ENCODE measurements around the gene HEATR5B. TPM values are rescaled to one million over a fixed set of nuclear protein-coding genes. Genes with fewer than 3 reads are reported as not detected.

HEATR5B gene
- total RNA-seq, 1 donor from 2014 or later, result 15.3 TPM

GRCh38 chr2:37059841-37060240, 24.3 kb downstream of the HEATR5B start:
- intact Hi-C loops (cut with micrococcal nuclease), result no loop called here
- Mint-ChIP-seq H3K27ac (no peak overlapping the region), H3K4me3 (ENCODE audit: low read depth) (no peak overlapping the region)

DNA sequence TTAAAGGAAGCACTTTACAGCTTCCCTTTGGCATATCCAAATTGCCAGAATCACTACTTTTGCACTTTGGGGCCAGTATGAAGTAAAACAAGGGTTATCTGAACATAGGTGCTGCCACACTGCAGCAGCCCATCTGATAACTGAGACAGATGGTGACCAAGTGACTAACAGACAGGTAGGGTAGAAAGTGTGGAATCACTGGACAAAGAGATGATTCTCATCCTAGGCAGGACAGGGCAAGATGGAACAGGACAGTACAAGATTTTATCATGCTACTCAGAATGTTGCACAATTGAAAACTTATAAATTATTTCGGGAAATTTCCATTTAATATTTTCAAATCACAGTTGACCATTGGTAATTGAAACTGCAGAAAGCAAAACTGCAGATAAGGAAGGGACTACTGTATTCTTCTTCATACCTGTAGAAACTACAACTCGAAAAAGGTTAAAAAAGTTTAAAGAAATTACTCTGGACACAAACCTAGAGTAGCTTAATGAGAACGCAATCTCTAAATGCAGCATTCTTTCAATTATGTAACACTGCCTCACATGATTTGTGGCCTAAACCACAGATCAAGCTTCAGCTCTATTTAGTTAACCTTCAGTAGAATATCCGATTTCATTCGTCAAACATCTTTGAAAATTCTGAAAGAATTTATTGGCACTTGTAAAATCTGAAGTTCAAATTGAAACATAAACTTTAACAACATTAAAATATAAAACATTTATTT, 31.4 kb downstream of the HEATR5B start:
- Mint-ChIP-seq H3K4me1 (ENCODE audit: low read depth) (peaks cover 4% of the 10 kb centered on the region), H3K27ac (no peak overlapping the region), H3K9me3 (no peaks in the 10 kb centered on the region), H3K4me3 (ENCODE audit: low read depth) (no peak overlapping the region), H3K36me3 (ENCODE audit: low read depth) (peaks cover 36% of the 10 kb centered on the region), H3K27me3 (ENCODE audit: low read depth) (no peaks in the 10 kb centered on the region)
- intact Hi-C loops (cut with micrococcal nuclease), result no loop called here
- no peak for DNase-seq (ENCODE audit: low spot score)

More at GRCh38 chr2:37059841-37060240, 24.3 kb downstream of the HEATR5B start:
- Mint-ChIP-seq H3K36me3 (ENCODE audit: low read depth) (peaks cover 44% of the 10 kb centered on the region), H3K27me3 (ENCODE audit: low read depth) (no peaks in the 10 kb centered on the region), H3K4me1 (ENCODE audit: low read depth) (peaks cover 4% of the 10 kb centered on the region), H3K9me3 (no peaks in the 10 kb centered on the region)
- DNase-seq (ENCODE audit: low spot score), result no peak

GRCh38 chr2:37039580-37039979, 44.6 kb downstream of the HEATR5B start:
- Mint-ChIP-seq H3K27me3 (ENCODE audit: low read depth) (no peaks in the 10 kb centered on the region), H3K4me1 (ENCODE audit: low read depth) (no peaks in the 10 kb centered on the region), H3K9me3 (no peaks in the 10 kb centered on the region), H3K36me3 (ENCODE audit: low read depth) (peaks cover 19% of the 10 kb centered on the region), H3K4me3 (ENCODE audit: low read depth) (no peak overlapping the region), H3K27ac (no peak overlapping the region)
- intact Hi-C loops (cut with micrococcal nuclease), result no loop called here
- no peak for DNase-seq (ENCODE audit: low spot score)

DNA sequence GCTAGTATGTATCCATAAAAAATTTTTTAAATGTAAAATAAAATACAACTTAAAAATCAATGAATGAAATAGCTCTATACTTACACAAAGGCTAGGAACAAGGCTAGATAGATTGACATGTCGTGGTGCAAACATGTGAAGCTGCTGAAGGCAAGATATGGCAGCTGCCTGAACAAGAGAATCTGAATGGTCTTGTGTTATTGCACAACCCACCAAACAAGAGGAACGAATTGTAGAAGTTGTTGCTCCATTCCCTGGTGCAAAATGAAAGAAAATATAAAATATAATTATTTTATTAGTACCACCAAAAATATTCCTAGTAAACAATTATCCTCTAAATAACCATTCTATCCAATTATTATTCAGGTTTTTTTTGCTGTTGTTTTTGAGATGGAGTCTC, 46.4 kb downstream of the HEATR5B start:
- Mint-ChIP-seq H3K9me3 (no peaks in the 10 kb centered on the region), H3K4me3 (ENCODE audit: low read depth) (no peak overlapping the region), H3K27me3 (ENCODE audit: low read depth) (no peaks in the 10 kb centered on the region), H3K27ac (no peak overlapping the region), H3K36me3 (ENCODE audit: low read depth) (peaks cover 17% of the 10 kb centered on the region), H3K4me1 (ENCODE audit: low read depth) (no peaks in the 10 kb centered on the region)
- no peak for DNase-seq (ENCODE audit: low spot score)
- intact Hi-C loops (cut with micrococcal nuclease), result no loop called here

GRCh38 chr2:37029758-37030157, 54.4 kb downstream of the HEATR5B start:
- no peak for DNase-seq (ENCODE audit: low spot score)
- Mint-ChIP-seq H3K9me3 (no peaks in the 10 kb centered on the region), H3K36me3 (ENCODE audit: low read depth) (peaks cover 23% of the 10 kb centered on the region), H3K4me3 (ENCODE audit: low read depth) (no peak overlapping the region), H3K27ac (no peak overlapping the region), H3K4me1 (ENCODE audit: low read depth) (no peaks in the 10 kb centered on the region), H3K27me3 (ENCODE audit: low read depth) (no peaks in the 10 kb centered on the region)
- intact Hi-C loops (cut with micrococcal nuclease), result no loop called here

GRCh38 chr2:37026050-37026449, 58.1 kb downstream of the HEATR5B start:
- Mint-ChIP-seq H3K27ac (no peak overlapping the region), H3K36me3 (ENCODE audit: low read depth) (peaks cover 28% of the 10 kb centered on the region), H3K4me1 (ENCODE audit: low read depth) (no peaks in the 10 kb centered on the region), H3K4me3 (ENCODE audit: low read depth) (no peak overlapping the region), H3K27me3 (ENCODE audit: low read depth) (no peaks in the 10 kb centered on the region), H3K9me3 (no peaks in the 10 kb centered on the region)
- intact Hi-C loops (cut with micrococcal nuclease), result no loop called here
- no peak for DNase-seq (ENCODE audit: low spot score)

GRCh38 chr2:37020887-37021796, 63.0 kb downstream of the HEATR5B start:
- no peaks in the 10 kb centered on the region for H3K27me3 Mint-ChIP-seq (ENCODE audit: low read depth)
- H3K9me3 Mint-ChIP-seq, result no peaks in the 10 kb centered on the region
- intact Hi-C loops (cut with micrococcal nuclease), result no loop called here
- no peaks in the 10 kb centered on the region for H3K4me1 Mint-ChIP-seq (ENCODE audit: low read depth)
- H3K36me3 Mint-ChIP-seq (ENCODE audit: low read depth), result peaks cover 42% of the 10 kb centered on the region
- H3K27ac Mint-ChIP-seq, result no peak overlapping the region
- DNase-seq (ENCODE audit: low spot score), result no peak
- no peak overlapping the region for H3K4me3 Mint-ChIP-seq (ENCODE audit: low read depth)

DNA sequence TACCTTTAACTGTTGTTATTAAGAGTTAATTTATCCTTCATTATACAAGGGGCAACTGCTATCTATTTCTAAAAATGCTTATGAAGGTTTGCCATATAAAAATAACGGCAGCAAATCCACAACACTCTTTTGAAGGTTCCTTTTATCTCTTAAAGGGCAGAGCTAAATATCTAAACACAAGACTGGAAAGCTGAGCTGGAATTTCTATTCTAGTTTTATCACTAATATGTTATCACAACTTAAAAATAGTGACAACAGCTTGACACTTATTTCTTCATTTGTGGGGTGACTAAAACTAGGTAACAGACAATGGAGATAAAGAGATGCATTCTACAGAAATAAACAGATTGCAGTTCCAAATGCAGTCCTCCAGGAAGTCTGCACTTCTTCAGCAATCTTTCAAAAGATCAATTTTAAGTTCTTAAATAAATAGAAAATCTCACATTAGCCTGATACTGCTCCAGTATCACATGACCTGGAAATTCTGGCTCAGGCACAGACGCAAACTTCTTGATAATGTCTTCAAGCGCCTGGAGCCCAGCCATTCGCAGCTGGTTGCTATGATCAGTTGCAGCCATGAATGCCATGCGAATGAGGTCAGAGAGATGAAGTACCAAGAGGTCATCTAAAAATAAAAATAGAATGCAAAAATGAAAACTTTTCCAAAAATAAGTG, 63.8 kb downstream of the HEATR5B start:
- H3K4me3 Mint-ChIP-seq (ENCODE audit: low read depth), result no peak overlapping the region
- no peaks in the 10 kb centered on the region for H3K4me1 Mint-ChIP-seq (ENCODE audit: low read depth)
- no peaks in the 10 kb centered on the region for H3K9me3 Mint-ChIP-seq
- no peaks in the 10 kb centered on the region for H3K27me3 Mint-ChIP-seq (ENCODE audit: low read depth)
- H3K27ac Mint-ChIP-seq, result no peak overlapping the region
- intact Hi-C loops (cut with micrococcal nuclease), result no loop called here
- H3K36me3 Mint-ChIP-seq (ENCODE audit: low read depth), result peaks cover 47% of the 10 kb centered on the region
- no peak for DNase-seq (ENCODE audit: low spot score)

DNA sequence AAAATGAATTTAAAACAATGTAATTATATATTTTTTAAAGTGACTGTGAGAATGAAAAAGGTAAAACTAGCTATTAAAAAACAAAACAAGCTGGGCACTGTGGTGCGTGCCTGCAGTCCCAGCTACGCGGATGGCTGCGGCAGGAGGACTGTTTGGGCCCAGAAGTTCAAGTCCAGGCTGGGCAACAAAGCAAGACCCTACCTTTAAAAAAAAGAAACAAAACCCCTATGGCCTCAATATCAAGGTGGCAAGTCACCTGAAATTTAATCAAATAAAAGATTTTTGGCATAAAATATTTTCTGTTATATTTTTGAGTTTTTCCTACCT, 70.9 kb downstream of the HEATR5B start:
- no peaks in the 10 kb centered on the region for H3K9me3 Mint-ChIP-seq
- H3K27ac Mint-ChIP-seq, result no peak overlapping the region
- H3K4me1 Mint-ChIP-seq (ENCODE audit: low read depth), result peaks cover 7% of the 10 kb centered on the region
- H3K4me3 Mint-ChIP-seq (ENCODE audit: low read depth), result no peak overlapping the region
- intact Hi-C loops (cut with micrococcal nuclease), result no loop called here
- no peak for DNase-seq (ENCODE audit: low spot score)
- no peaks in the 10 kb centered on the region for H3K27me3 Mint-ChIP-seq (ENCODE audit: low read depth)
- peaks cover 42% of the 10 kb centered on the region for H3K36me3 Mint-ChIP-seq (ENCODE audit: low read depth)

DNA sequence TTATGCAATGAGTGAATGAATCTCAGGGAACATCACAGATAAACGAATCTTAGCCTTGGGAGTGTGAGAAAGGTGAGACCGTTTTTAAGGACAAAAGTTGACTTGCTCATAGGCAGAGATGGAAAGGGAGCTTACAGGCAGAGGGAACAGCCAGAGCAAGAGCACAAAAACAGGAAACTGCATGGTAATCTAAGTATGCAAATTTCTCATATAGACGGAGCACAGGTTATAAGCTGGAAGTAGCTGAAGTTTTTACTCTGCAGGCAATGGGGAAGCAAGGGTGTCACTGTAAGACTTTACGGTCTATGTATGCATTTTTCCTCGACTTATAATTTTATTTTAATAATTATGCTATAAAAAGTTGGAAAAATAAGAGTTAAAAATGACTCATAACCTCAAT, 73.0 kb downstream of the HEATR5B start:
- no peak overlapping the region for H3K4me3 Mint-ChIP-seq (ENCODE audit: low read depth)
- H3K4me1 Mint-ChIP-seq (ENCODE audit: low read depth), result peaks cover 7% of the 10 kb centered on the region
- DNase-seq (ENCODE audit: low spot score), result no peak
- intact Hi-C loops (cut with micrococcal nuclease), result no loop called here
- H3K27ac Mint-ChIP-seq, result no peak overlapping the region
- H3K9me3 Mint-ChIP-seq, result no peaks in the 10 kb centered on the region
- H3K27me3 Mint-ChIP-seq (ENCODE audit: low read depth), result no peaks in the 10 kb centered on the region
- peaks cover 39% of the 10 kb centered on the region for H3K36me3 Mint-ChIP-seq (ENCODE audit: low read depth)

DNA sequence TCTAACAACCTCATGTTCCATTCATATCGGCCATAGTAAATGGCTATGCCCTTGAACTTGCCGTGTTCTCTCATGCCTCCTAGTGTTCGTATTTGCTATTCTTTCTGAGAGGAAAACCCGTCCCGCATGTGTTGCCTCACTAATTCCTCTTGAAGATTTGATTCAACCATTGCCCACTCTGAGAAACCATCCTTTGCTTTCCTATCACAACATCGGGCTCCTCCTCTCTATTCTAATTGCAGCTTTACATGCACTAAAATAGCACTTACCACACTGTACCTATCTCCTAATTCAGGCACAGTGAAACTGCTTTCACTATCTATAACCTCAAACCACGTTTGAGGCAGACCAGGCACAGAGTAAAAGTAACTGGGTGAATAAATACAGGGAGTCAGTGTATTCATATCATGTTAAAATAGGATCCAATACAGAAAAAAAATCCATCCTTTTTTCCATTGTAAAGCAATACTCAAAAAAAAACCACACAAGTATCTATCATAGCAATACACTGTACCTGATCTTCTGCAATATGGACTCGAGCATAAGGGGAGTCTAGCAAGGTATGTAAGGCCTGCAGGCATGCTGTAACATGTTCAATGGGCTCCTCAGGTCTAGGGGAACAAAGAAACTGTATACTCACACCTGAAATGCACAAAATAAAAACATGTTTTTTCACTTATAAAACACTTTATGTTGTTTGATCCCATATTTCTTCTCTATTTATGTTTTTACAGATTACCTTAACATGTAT, 78.9 kb downstream of the HEATR5B start:
- peaks cover 11% of the 10 kb centered on the region for H3K4me1 Mint-ChIP-seq (ENCODE audit: low read depth)
- peak; percentile 11 for DNase-seq (ENCODE audit: low spot score)
- intact Hi-C loops (cut with micrococcal nuclease), result loop anchor here (2.0 to 10.0 kb wide), 2 partner anchors 150 to 220 kb away; no protein-coding TSS in a partner anchor
- no peaks in the 10 kb centered on the region for H3K9me3 Mint-ChIP-seq
- H3K27me3 Mint-ChIP-seq (ENCODE audit: low read depth), result no peaks in the 10 kb centered on the region
- H3K4me3 Mint-ChIP-seq (ENCODE audit: low read depth), result peak overlapping the region; percentile 7
- peaks cover 44% of the 10 kb centered on the region for H3K36me3 Mint-ChIP-seq (ENCODE audit: low read depth)
- peak overlapping the region; percentile 10 for H3K27ac Mint-ChIP-seq

- no peak for DNase-seq (ENCODE audit: low spot score)
- H3K27me3 Mint-ChIP-seq (ENCODE audit: low read depth), result no peaks in the 10 kb centered on the region
- no peaks in the 10 kb centered on the region for H3K9me3 Mint-ChIP-seq
- peaks cover 11% of the 10 kb centered on the region for H3K4me1 Mint-ChIP-seq (ENCODE audit: low read depth)
- H3K4me3 Mint-ChIP-seq (ENCODE audit: low read depth), result no peak overlapping the region
- intact Hi-C loops (cut with micrococcal nuclease), result loop anchor here (10.0 kb wide), 1 partner anchor 146 kb away; no protein-coding TSS in a partner anchor
- no peak overlapping the region for H3K27ac Mint-ChIP-seq
- H3K36me3 Mint-ChIP-seq (ENCODE audit: low read depth), result peaks cover 49% of the 10 kb centered on the region
Observed at GRCh38 chr2:37000988-37001556, 83.1 kb downstream of the HEATR5B start.

Measured in activated T-helper 2 cell treated with anti-CD3 and anti-CD28 coated beads, Interferon-gamma antibody, Interleukin-2, Interleukin-4, amounts not matched to agents 10 μg/mL and 5 μg/mL and 100 μg/mL, durations not matched to agents 14 hours and 24 hours and 36 hours (primary cell).